Measurements from ENCODE around the gene SLC16A8.
"Not testable (repeated sequence)": the region's sequence is repeated elsewhere in the genome, so short reads cannot be mapped to it uniquely, and the experiment has no call there.

Gene SLC16A8

GRCh38 chr22:38083931-38084631, at the start of gene SLC16A8:
SLC16A8 (minus strand) TSS chr22:38084184; CDS start chr22:38082873, 1,311 bp downstream.
- no peak for DNase-seq

GRCh38 chr22:38133331-38133730, 49.3 kb upstream of the SLC16A8 start:
- DNase-seq: no peak

- DNase-seq: no peak
These were observed 48.8 kb upstream of the SLC16A8 start for GRCh38 chr22:38132794-38133193.

- DNase-seq: no peak
These were observed 48.2 kb upstream of the SLC16A8 start for GRCh38 chr22:38132136-38132535.

- no peak for DNase-seq
These were observed 47.4 kb upstream of the SLC16A8 start for GRCh38 chr22:38131399-38131798.

GRCh38 chr22:38129856-38130255, 45.9 kb upstream of the SLC16A8 start:
- DNase-seq: no peak

- DNase-seq: no peak
These were observed 45.0 kb upstream of the SLC16A8 start for GRCh38 chr22:38129021-38129420.

- no peak for DNase-seq
These were observed 43.9 kb upstream of the SLC16A8 start for GRCh38 chr22:38127869-38128268.

GRCh38 chr22:38126928-38127668, 43.1 kb upstream of the SLC16A8 start:
- DNase-seq: no peak

- DNase-seq: no peak
These were observed 41.8 kb upstream of the SLC16A8 start for GRCh38 chr22:38125751-38126201.

- no peak for DNase-seq
These were observed 41.1 kb upstream of the SLC16A8 start for GRCh38 chr22:38125038-38125610.

GRCh38 chr22:38124236-38124974, 40.4 kb upstream of the SLC16A8 start:
- no peak for DNase-seq

GRCh38 chr22:38122616-38123015, 38.6 kb upstream of the SLC16A8 start:
- no peak for DNase-seq

GRCh38 chr22:38120359-38121110, 36.6 kb upstream of the SLC16A8 start:
- no peak for DNase-seq

- not testable (repeated sequence) for DNase-seq
These were observed 34.8 kb upstream of the SLC16A8 start for GRCh38 chr22:38118747-38119146.

GRCh38 chr22:38118182-38118581, 34.2 kb upstream of the SLC16A8 start:
- no peak for DNase-seq

- DNase-seq: not testable (repeated sequence)
These were observed 33.6 kb upstream of the SLC16A8 start for GRCh38 chr22:38117556-38117955.

- DNase-seq: no peak
These were observed 31.6 kb upstream of the SLC16A8 start for GRCh38 chr22:38115423-38116205.

- DNase-seq: peak; percentile 78 to 83
These were observed 30.8 kb upstream of the SLC16A8 start for GRCh38 chr22:38114484-38115398.

- no peak for DNase-seq
These were observed 28.4 kb upstream of the SLC16A8 start for GRCh38 chr22:38112381-38112780.

Data from Kasumi-1 (cell line).